WERI-Rb-1 (cell line): Measurements from ENCODE around the gene PAX2.

Experiments
- DNase-seq: peaks from one replicate; pipeline ENCODE4 v3.0.0-alpha.2; 2020
- H3K27ac ChIP-seq: fragments of 250-450 bp; sonication (Bioruptor Pico); 2 replicates; pipeline ENCODE4 v1.5.1; 2020; ENCODE audit warnings: mild to moderate bottlenecking, moderate library complexity
- H3K27me3 ChIP-seq: fragments of 250-450 bp; sonication (Bioruptor Pico); 2 replicates; pipeline ENCODE4 v1.5.1; 2021; ENCODE audit warnings: mild to moderate bottlenecking, low read depth, moderate library complexity; ENCODE audit not compliant: insufficient read depth, severe bottlenecking
- H3K36me3 ChIP-seq: fragments of 250-450 bp; sonication (Bioruptor Pico); 2 replicates; pipeline ENCODE4 v1.5.1; 2020; ENCODE audit warnings: mild to moderate bottlenecking, moderate library complexity
- H3K4me3 ChIP-seq: 2 replicates; pipeline ENCODE4 v1.5.1; 2011; ENCODE audit warnings: low read depth, mild to moderate bottlenecking, control low read depth, low read length
- H3K9me3 ChIP-seq: fragments of 250-450 bp; sonication (Bioruptor Pico); 2 replicates; pipeline ENCODE4 v1.5.1; 2021; ENCODE audit warnings: mild to moderate bottlenecking, moderate library complexity; ENCODE audit not compliant: severe bottlenecking
- TF ChIP-seq, protein P1 (sequence below): IDR thresholded peaks from 2 replicates; pipeline ENCODE4 v1.5.1; 2011; ENCODE audit warnings: low read depth, mild to moderate bottlenecking, control low read depth, inconsistent platforms, low read length

Gene PAX2

DNA sequence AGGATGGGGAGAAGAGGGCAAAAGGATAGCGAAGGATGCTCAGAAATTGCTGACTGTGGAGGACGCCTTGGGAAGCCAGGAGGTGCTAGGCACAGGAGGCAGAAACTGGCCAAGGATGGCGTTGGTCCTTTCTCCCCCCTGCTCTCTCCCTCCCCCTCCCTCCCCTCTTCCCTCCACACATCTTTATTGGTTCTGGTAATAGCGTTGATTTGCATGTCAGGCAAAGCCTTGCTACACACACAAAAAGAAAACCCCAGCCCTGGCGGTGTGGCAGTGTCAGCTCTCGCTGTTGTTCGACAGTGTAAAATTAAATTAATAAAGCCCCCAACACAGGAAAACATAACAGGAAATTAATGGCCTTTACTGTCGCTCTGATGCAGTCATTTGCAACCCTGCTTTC, 47.2 kb downstream of the PAX2 start:
- no peaks in the 10 kb centered on the region for H3K9me3 ChIP-seq
- DNase-seq = no peak
- no peak overlapping the region for H3K4me3 ChIP-seq
- no peak overlapping the region for H3K27ac ChIP-seq
- H3K27me3 ChIP-seq = peaks cover 97% of the 10 kb centered on the region
- TF ChIP-seq, protein P1, sequence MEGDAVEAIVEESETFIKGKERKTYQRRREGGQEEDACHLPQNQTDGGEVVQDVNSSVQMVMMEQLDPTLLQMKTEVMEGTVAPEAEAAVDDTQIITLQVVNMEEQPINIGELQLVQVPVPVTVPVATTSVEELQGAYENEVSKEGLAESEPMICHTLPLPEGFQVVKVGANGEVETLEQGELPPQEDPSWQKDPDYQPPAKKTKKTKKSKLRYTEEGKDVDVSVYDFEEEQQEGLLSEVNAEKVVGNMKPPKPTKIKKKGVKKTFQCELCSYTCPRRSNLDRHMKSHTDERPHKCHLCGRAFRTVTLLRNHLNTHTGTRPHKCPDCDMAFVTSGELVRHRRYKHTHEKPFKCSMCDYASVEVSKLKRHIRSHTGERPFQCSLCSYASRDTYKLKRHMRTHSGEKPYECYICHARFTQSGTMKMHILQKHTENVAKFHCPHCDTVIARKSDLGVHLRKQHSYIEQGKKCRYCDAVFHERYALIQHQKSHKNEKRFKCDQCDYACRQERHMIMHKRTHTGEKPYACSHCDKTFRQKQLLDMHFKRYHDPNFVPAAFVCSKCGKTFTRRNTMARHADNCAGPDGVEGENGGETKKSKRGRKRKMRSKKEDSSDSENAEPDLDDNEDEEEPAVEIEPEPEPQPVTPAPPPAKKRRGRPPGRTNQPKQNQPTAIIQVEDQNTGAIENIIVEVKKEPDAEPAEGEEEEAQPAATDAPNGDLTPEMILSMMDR = no peak
- H3K36me3 ChIP-seq = no peaks in the 10 kb centered on the region

DNA sequence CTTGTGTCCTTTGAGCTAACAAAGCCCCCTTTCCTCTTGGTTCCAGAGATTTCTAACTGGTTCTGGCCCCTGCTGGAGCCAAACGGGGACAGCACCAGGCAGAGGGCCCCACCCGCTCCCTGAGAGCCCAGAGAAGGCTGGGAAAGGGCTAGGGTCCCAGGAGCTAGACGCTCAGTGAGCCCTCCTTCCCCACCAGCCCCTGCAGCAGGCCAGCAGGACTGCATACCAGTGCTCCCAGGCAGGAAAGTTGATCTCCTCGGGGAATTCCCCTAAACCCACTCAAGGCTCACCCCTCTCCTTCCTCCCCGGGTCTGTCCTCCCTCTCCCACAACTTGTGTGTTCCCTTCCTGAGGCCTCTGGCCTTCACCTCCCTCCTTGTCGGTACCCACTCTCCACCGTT, 47.7 kb downstream of the PAX2 start:
- no peak for DNase-seq
- no peaks in the 10 kb centered on the region for H3K9me3 ChIP-seq
- H3K4me3 ChIP-seq = no peak overlapping the region
- no peak overlapping the region for H3K27ac ChIP-seq
- no peaks in the 10 kb centered on the region for H3K36me3 ChIP-seq
- TF ChIP-seq, protein P1 = no peak
- H3K27me3 ChIP-seq = peaks cover 96% of the 10 kb centered on the region

DNA sequence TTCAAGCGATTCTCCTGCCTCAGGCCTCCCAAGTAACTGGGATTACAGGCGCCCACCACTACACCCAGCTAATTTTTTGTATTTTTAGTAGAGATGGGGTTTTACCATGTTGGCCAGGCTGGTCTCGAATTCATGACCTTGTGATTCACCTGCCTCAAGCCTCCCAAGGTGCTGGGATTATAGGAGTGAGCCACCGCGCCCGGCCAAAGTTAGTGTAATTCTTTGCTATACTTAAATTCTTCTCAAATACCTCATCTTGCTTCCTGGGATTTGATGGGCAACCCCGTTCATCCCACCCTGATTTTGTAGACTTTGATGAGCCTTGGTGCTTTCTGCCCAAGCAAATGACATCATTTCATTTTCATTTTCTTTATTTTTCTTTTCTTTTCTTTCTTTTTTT, 54.5 kb downstream of the PAX2 start:
- DNase-seq = no peak
- TF ChIP-seq, protein P1 = no peak
- Histone ChIP-seq H3K36me3 (no peaks in the 10 kb centered on the region), H3K4me3 (no peak overlapping the region), H3K27me3 (peaks cover 94% of the 10 kb centered on the region), H3K9me3 (peaks cover 3% of the 10 kb centered on the region), H3K27ac (no peak overlapping the region)

DNA sequence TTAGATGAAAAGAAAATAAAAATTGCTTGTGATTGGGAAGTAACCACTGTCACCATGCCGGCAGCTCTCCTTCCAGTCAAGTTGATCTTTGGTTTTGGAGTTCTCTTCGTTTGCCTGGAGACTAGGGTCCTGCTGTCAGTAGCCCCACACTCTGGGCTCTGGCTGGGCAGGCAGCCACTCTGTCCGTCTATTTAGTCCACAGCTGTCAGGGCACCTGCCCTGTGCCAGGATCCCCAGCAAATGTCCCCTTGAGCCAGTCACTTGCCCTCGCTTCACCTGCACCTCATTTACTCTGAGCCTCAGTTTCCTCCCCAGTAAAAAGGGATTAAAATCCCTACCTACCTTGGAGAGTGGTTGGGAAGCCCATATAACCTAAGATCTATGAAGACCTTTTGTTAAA, 55.5 kb downstream of the PAX2 start:
- no peak overlapping the region for H3K27ac ChIP-seq
- H3K36me3 ChIP-seq = no peaks in the 10 kb centered on the region
- DNase-seq = no peak
- no peak overlapping the region for H3K4me3 ChIP-seq
- peaks cover 3% of the 10 kb centered on the region for H3K9me3 ChIP-seq
- TF ChIP-seq, protein P1 = no peak
- H3K27me3 ChIP-seq = peaks cover 94% of the 10 kb centered on the region

DNA sequence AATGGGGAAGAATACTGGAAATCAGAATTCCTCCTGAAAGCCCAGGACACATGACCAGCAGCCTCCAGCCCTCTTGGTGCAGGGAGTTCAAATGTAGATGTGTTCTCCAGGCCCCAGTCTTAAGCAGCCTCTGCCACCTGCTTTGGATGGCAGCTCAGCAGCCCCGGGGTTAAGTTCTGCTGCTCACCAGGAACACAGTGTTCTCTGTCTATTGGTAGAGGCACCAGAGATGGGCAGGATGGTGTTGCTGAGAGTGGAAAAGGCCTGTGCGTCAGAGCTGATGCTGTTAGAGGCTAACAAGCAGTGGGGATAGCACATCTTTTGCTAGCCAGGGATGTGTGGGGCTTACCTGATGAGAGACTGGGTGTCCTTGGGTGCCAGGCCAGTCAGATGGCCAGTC, 56.8 kb downstream of the PAX2 start:
- H3K27me3 ChIP-seq = peaks cover 94% of the 10 kb centered on the region
- H3K36me3 ChIP-seq = no peaks in the 10 kb centered on the region
- H3K4me3 ChIP-seq = no peak overlapping the region
- no peak overlapping the region for H3K27ac ChIP-seq
- DNase-seq = no peak
- peaks cover 3% of the 10 kb centered on the region for H3K9me3 ChIP-seq
- TF ChIP-seq, protein P1 = no peak

DNA sequence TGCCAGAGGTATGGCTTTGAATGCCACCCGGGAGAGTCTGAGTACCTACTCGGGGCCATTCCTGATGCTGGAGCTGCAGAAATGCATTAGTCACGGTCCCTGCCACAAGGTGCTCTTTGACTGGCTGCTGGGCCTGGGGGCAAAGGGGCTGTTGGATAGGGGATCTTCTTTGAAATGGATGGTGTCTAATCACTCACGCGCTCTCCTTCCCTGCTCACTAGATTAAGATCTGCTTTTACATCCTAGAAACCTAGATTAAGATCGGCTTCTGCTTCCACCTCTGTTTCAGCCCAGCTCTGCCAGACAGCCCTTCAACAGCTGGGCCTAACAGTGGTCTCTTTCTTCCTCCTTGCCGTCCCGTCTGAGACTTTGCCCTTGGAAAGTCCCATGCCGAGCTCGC, 57.2 kb downstream of the PAX2 start:
- no peak overlapping the region for H3K27ac ChIP-seq
- TF ChIP-seq, protein P1 = no peak
- no peak overlapping the region for H3K4me3 ChIP-seq
- peaks cover 92% of the 10 kb centered on the region for H3K27me3 ChIP-seq
- DNase-seq = no peak
- H3K9me3 ChIP-seq = peaks cover 3% of the 10 kb centered on the region
- H3K36me3 ChIP-seq = no peaks in the 10 kb centered on the region
